Measurements from ENCODE around the gene RHEX.

The RHEX gene

GRCh38 chr1:206011057-206011456 is 41.9 kb upstream of the RHEX start:
- H3K4me3 ChIP-seq (ENCODE audit: low read depth, low read length), result no peak overlapping the region

GRCh38 chr1:206012086-206012859 is 40.7 kb upstream of the RHEX start:
- TF ChIP-seq CTCF (IDR thresholded peaks at IDR 0.05; ENCODE audit: low read depth, low read length, missing control alignments), result no peak
- in situ Hi-C loops (cut with HindIII; ENCODE audit: low sequenced_read_pairs), result no loop called here
- no peak for DNase-seq (ENCODE audit: low read depth)
- no peak overlapping the region for H3K4me3 ChIP-seq (ENCODE audit: low read depth, low read length)

More at GRCh38 chr1:206011057-206011456, 41.9 kb upstream of the RHEX start:
- DNase-seq (ENCODE audit: low read depth), result no peak
- TF ChIP-seq CTCF (IDR thresholded peaks at IDR 0.05; ENCODE audit: low read depth, low read length, missing control alignments), result no peak
- in situ Hi-C loops (cut with HindIII; ENCODE audit: low sequenced_read_pairs), result no loop called here

GRCh38 chr1:206013026-206013795 is 39.8 kb upstream of the RHEX start:
- no peak overlapping the region for H3K4me3 ChIP-seq (ENCODE audit: low read depth, low read length)
- no peak for DNase-seq (ENCODE audit: low read depth)
- in situ Hi-C loops (cut with HindIII; ENCODE audit: low sequenced_read_pairs), result no loop called here
- no peak for TF ChIP-seq CTCF (IDR thresholded peaks at IDR 0.05; ENCODE audit: low read depth, low read length, missing control alignments)

- no peak for DNase-seq (ENCODE audit: low read depth)
- in situ Hi-C loops (cut with HindIII; ENCODE audit: low sequenced_read_pairs), result no loop called here
- TF ChIP-seq CTCF (IDR thresholded peaks at IDR 0.05; ENCODE audit: low read depth, low read length, missing control alignments), result no peak
- H3K4me3 ChIP-seq (ENCODE audit: low read depth, low read length), result no peak overlapping the region
Measured at GRCh38 chr1:206014601-206015000, 38.4 kb upstream of the RHEX start.

- TF ChIP-seq CTCF (IDR thresholded peaks at IDR 0.05; ENCODE audit: low read depth, low read length, missing control alignments), result no peak
- no peak for DNase-seq (ENCODE audit: low read depth)
- no peak overlapping the region for H3K4me3 ChIP-seq (ENCODE audit: low read depth, low read length)
- in situ Hi-C loops (cut with HindIII; ENCODE audit: low sequenced_read_pairs), result no loop called here
Measured at GRCh38 chr1:206015071-206015470, 37.9 kb upstream of the RHEX start.

- no peak overlapping the region for H3K4me3 ChIP-seq (ENCODE audit: low read depth, low read length)
- no peak for DNase-seq (ENCODE audit: low read depth)
- in situ Hi-C loops (cut with HindIII; ENCODE audit: low sequenced_read_pairs), result no loop called here
- no peak for TF ChIP-seq CTCF (IDR thresholded peaks at IDR 0.05; ENCODE audit: low read depth, low read length, missing control alignments)
Measured at GRCh38 chr1:206020393-206021007, 32.5 kb upstream of the RHEX start.

All from astrocyte of the cerebellum (primary cell).